Stomach (tissue), 9 donors: ENCODE measurements around the gene POTEM. TPM values are rescaled to one million over a fixed set of nuclear protein-coding genes. Genes with fewer than 3 reads are reported as not detected.
"Not testable (repeated sequence)": the region's sequence is repeated elsewhere in the genome, so short reads cannot be mapped to it uniquely, and the experiment has no call there.

Experiments
- DNase-seq, 2 donors: peaks; one replicate each; pipeline versions ENCODE4 v3.0.0 to v3.0.0-alpha.2; 2013 to 2019
- H3K27ac ChIP-seq, 5 donors: fragments of 200-600 bp in 4 of 5; sonication (generic) in 4 of 5; one replicate each; pipeline ENCODE4 v1.5.1; 2013 to 2019; ENCODE audit warnings: mild to moderate bottlenecking in 1 of 5, moderate library complexity in 1 of 5
- H3K27me3 ChIP-seq, 3 donors: fragments of 200-600 bp; sonication (generic); one replicate each; pipeline ENCODE4 v1.5.1; 2017 to 2019; ENCODE audit warnings: mixed run types in 1 of 3
- H3K36me3 ChIP-seq, 4 donors: fragments of 200-600 bp; sonication (generic); 1 replicate in 3 of 4; 2 replicates in 1 of 4; pipeline ENCODE4 v1.5.1; 2016 to 2019
- H3K4me1 ChIP-seq, 4 donors: fragments of 200-600 bp; sonication (generic); one replicate each; pipeline ENCODE4 v1.5.1; 2016 to 2019
- H3K4me3 ChIP-seq, 4 donors: fragments of 200-600 bp; sonication (generic) in 3 of 4; one replicate each; pipeline ENCODE4 v1.5.1; 2016 to 2019; ENCODE audit warnings: mild to moderate bottlenecking in 1 of 4
- H3K9me3 ChIP-seq, 4 donors: fragments of 200-600 bp; sonication (generic); one replicate each; pipeline ENCODE4 v1.5.1; 2016 to 2019
- WGBS, 5 donors: extraction: QIAGEN DNeasy Blood & Tissue Kit in 3 of 5; methylation state at CpG; one replicate each; pipeline versions ENCODE4 v1.1.5 to v1.1.7; 2013 to 2018; 5-methylcytosine and 5-hydroxymethylcytosine counted together
- intact Hi-C: fragments of 100-400 bp; cut with DNase I; formaldehyde crosslinking; loops from one replicate; pipeline ENCODE4 v1.15.1; 2023; ENCODE audit warnings: low total_unique reads
- polyA plus RNA-seq, 3 donors: library from polyadenylated mRNA; stranded (reverse); fragments of 200-250 nt; gene quantifications; one replicate each; pipeline ENCODE4 v1.2.3, GENCODE V29; 2013
- small RNA-seq, 4 donors: library from RNA; depleted of rRNA; stranded (forward); fragments of <200 nt; gene quantifications; one replicate each; pipeline ENCODE3, GENCODE V24; 2016
- total RNA-seq, 5 donors: library from RNA; depleted of rRNA; stranded (reverse); fragments of >200 nt; gene quantifications; one replicate each; pipeline versions ENCODE4 v1.1.0 to v1.2.3, GENCODE V29; 2014 to 2016
- donor health status: healthy with polysubstance abuse.
- donor health status: Bipolar disorder and iron deficiency.
- donor health status: healthy.

The POTEM gene
- total and polyA plus RNA-seq, 8 donors, result not detected

DNA sequence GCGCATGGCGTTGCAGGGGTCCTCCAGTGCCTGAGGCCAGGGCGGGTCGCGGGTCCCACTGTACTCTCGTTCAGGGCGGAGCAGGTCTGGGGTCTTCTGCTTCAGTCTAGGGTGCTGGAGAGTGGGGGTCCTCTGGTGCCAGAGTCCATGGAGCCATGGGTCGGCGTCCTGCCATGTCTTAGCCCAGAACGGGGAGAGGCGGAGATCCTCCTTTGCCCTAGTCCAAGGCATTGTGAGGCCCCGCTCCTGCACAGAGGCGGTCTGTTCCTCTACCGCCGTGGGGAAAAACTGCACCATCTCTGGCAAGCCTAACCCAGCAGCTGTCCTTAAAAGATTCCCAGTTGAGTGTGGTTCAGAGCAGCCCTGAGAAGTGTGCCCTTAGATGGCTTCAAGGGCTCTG is 71.6 kb downstream of the POTEM start:
- DNase-seq, H3K27ac ChIP-seq, H3K36me3 ChIP-seq, H3K4me1 ChIP-seq, H3K4me3 ChIP-seq, intact Hi-C loops, H3K9me3 ChIP-seq, H3K27me3 ChIP-seq: not testable (repeated sequence)
- WGBS, 5 donors, result 80% methylated on average over 1 of the region's 15 CpGs; no CpG with 5 or more reads in 4 of the 5 donors

DNA sequence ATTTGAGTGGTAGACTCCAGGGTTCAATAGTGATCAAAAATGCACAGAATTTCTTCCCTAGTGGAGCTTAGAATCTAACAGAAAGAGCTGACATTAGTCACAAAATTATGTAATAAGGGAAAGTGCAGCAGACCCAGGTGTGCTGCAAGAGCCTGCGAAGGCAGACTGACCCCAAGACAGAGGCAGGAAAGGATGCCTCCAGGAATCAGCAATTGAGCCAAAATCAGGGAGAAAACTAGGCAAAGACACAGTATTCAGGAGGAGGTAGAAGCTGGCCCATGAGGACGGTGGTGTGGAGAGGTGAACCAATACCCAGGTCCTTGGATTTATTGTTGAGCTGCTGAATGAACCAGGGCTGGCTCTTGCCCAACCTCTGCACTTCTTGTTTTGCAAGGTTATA is 76.2 kb downstream of the POTEM start:
- 45 to 72% (median 54%) methylated on average over 2 of the region's 2 CpGs for WGBS, 5 donors

More for the DNA sequence above, 76.2 kb downstream of the POTEM start:
- H3K27ac ChIP-seq, H3K36me3 ChIP-seq, H3K4me1 ChIP-seq, H3K9me3 ChIP-seq, H3K4me3 ChIP-seq, intact Hi-C loops, DNase-seq, H3K27me3 ChIP-seq: not testable (repeated sequence)

Small RNA genes within 50 kb of the gene (small RNA-seq; reads per million reads assigned to genes)
- gene RNU6-1239P, result 0 reads per million in 4 donors
